GM21576 (cell line): ENCODE data around the gene NPC1.
A peak's percentile ranks its signal among the peaks of the same experiment; 100 is the strongest.
"Not testable (repeated sequence)": the region's sequence is repeated elsewhere in the genome, so short reads cannot be mapped to it uniquely, and the experiment has no call there.

ENCODE experiments used
- ATAC-seq: cut with Tn5 transposase; IDR thresholded peaks from one replicate; pipeline ENCODE4 v1.9.1; 2021; ENCODE audit warnings: mild to moderate bottlenecking, moderate library complexity; ENCODE audit not compliant: unreplicated experiment

Gene NPC1

DNA sequence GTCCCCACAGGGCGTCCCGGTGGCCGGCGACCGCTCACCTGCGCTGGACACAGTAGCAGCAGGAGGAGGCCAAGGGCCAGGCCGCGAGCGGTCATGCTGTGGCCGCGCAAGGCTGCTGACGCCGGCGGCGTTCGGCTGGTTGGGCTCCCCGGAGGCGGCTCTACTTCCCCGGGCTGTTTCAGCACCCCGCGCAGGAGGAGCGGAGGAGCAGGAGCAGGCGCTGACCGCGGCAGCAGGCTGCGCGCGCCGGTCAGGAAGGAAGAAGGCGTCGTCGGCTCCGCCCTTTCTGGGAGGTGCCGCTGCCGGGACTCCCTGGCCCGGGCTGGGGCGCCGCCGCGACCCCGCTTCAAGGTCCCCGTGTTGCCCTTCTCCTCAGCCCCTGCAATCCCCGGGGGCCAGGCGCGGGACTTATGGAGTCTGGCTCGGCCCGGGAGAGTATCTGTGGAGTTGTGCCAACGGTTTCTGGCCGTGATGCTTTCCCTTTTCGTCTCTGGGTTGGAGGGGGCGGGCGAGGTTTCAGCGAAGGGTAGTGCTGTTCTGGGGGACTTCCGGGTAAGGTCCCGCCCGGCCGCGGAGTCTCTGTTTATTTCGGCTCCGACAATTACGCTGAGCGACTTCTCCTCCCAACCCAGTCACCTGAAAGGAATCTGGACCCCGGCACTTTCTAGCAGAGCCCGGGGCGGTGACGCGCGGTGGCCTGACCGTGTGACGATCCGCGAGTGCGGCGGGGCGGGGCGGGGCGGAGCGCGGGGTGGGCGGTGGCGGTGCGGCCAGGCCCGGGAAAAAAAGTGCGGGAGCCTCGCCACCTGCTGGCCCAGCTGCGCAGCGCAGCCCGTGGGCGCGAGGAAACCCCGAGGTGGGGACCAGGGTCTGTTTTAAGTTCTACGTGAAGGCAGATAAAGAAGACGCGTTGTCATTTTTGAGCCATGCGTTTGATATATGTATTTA is at the start of gene NPC1:
Gene NPC1, minus strand, starts transcription at position 258 of the 948 bp plus-strand sequence. Its CDS starts 163 bp downstream, at position 95.
- ATAC-seq, result peak; percentile 93

DNA sequence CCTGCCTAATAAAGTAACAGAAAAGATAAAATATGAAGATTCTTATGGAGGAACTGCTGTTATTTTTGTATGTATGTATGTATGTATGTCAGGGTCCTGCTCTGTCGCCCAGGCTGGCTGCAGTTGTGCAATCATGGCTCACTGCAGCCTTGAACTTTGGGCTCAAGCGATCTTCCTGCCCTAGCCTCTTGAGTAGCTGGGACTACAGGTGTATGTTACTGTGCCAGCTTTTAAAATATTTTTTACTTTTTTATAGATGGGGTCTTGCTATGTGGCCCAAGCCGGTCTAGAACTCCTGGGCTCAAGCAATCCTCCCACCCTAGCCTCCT is 49.7 kb upstream of the NPC1 start:
- ATAC-seq, result no peak

DNA sequence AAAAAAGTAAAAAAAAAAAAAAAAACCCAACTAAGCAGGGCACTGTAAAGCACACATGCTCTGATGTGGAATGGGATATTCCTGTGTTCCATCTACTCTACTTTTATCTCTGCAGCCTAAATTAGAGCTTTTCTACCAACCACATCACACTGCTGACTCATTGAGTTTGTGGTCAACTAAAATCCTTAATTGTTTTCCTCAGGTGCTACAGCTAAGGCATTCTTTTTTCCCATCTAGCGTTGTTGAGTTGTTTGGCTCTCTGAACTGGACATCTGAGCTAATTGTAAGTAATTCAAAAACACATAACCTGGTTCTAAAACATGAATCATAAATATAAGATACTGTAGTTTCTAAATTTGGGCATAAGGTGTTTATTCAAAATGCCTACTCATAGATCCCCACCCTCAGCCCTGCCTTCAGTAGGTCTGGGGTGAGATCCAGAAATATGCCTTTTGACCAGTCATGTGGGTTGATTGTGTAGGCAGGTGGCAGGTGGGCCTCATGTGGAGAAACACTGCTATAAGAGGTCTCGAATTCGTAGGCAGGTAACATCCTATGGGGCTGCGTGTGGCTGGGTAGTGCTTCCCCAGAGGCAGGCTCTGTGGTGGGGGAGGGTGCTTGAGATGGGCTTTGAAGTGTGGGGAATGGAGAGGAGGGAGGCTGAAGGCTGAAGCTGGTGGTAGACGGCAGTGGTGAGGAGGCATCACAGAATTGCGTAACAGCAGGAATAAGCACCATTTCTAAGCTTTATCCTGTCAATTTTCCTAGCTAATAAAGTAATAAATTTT is 49.2 kb upstream of the NPC1 start:
- ATAC-seq, result no peak

DNA sequence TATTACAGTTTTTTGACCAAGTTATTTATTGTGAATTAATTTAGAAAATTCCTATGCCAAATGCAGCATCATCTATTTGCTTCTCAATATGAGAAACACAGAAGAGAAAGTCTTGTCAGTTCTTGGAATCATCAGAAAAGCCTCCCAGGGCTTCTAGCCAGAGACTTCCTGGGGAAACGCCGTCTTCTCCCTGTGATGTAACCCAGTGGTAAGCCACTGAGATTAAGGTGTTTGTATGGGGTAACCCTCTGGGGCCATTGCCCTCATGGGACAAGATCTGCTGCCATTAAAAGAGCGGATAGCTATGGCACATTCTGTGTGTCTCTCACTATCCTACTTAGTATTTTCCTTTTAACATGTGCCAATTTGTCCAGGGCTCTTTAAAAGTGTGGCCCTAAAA is 48.4 kb upstream of the NPC1 start:
- ATAC-seq, result no peak

DNA sequence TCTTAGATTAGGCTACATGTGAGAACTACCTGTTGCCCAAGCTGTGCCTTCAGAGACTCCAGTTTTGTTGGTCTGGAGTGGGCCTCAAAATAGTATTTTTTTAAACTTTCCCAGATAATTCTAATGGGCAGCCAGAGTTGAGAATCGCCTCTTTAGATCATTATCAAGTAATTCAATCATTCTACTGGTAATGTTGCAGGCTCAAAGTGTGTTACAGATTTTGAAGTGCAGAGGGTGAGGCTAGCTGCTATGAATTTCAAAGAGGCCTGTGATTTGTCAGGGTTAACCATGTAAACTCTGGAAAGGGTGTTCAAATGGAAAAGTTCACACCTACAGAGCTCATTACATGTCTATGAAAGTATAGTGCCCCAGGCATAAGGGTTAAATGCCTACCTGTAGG is 46.3 kb upstream of the NPC1 start:
- ATAC-seq, result no peak

DNA sequence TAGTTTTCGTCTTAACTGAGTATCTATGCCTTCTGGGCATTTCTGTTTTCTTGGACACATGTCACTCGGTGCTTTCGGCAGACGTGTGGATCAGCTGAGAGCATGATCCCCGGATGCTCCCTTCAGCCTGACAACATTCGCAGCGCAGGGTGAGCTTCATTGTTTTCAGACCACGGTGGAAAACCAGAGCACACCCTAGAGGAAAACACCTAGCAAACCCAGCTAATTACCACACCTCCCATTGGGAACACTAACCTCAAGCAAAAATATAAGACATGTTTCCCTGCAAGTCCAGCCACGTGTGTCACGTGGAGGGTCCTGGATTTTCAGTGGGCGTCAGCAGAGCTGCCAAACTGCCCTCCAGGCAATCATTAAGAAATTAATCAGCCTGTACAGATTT is 45.4 kb upstream of the NPC1 start:
- no peak for ATAC-seq

DNA sequence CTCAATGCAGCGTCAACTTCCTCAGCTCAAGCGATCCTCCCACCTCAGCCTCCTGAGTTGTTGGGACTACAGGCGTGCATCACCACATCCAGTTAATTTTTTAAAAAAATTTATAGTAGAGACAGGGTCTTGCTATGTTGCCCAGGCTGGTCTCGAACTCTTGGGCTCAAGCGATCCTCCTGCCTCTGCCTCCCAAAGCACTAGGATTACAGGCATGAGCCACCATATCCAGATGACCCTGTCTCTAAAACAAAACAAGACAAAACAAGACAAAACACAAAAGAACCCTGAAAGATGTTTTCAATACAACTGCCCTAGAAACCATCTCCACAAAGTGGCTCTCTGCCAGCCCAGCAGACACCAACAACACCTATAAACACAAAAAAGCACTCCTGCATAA is 45.0 kb upstream of the NPC1 start:
- ATAC-seq, result no peak

DNA sequence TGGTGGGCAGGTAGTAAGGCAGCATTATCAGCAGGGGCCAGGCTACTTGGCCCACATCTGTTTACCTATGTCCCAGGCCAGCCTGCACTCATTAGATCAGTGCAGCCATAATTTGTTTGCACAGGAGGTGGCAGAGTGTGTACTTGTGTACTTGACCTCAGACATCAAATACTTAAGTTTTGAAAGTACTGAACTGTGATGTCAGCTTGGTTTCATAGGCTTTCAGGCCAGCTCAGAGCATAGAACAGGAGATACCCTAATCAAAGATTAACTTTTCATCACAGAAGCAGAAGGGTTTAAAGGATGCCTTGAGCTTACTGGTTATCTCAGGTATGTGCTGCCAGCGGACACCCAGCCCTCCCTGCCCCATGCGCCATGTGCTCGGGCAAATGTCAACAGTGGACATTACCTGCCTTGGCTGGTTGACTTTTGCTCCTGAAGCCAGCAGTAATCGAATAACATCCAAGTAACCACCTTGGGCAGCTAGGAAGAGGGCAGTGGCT is 43.2 kb upstream of the NPC1 start:
- peak; percentile 58 for ATAC-seq

DNA sequence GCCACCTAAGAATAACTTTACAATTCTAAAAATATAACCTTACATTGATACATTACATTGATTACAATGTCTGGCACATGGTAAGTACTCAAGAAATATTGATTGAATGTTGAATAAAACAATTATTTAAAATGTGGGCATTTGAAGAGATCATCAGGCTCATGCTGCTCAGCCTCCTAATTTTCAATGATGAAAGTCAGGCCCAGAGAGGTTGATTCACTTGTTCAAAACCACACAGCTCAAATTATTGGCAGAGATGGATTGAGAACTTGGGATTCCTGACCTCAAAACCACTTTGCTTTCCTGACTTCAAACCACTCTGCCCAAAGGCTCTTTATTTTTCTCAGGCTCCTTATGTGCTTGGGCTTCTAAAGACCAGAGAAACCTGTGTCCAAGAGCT is 41.7 kb upstream of the NPC1 start:
- no peak for ATAC-seq

DNA sequence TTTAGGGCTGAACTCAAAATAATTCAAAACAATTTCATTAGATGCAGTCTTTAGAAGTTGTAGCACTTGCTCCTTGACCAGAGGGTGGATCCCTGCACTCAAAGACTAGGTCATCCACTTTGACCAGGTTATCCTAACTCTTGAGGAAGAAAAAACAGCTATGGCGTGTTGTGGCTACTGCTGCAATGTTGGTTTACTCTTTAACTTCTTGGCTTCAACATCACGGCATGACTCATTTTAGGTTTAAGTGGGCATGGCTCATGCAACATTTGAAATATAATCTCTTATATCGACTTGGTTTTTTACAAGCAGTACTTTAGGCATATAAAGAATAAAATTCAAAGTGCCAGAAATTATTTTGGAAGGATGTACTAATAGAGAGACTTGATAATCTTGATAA is 41.0 kb upstream of the NPC1 start:
- no peak for ATAC-seq

DNA sequence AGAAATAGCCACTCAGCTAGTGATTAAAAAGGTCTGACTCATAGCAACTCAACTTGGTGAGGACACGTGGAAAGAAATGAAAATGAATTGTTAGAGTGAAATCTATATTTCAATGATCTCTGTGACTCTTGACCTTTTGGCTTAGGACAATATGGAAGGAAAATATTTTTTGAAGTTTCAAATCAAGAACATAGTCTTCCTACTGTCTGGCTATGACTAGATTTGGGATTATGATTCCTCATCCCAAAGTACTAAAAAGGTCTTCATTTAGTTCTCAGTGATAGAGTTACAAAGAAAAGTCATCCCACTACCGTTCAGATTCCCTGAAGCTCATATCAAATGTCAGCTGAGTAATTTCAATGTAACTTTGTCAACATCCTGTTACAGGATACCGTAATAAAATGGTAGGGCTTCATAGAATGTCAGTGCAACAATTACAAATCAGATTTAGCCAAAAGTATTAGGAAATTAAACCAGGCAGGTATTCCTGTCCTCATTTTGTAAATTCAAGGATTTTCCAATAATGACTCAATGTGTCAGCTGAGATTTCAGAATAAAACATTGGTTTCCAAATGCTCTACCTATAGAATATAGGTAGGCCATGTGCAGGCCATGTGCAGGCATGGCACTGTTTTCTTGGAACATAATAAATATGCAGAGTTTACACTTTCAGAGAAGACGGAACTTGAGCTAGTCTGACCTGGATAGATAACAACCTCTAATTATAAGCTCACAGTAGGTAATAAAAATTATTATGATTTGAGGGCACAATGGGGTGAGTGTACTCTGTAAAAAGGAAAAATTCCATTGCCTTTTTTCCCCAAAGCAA is 40.4 kb upstream of the NPC1 start:
- no peak for ATAC-seq

DNA sequence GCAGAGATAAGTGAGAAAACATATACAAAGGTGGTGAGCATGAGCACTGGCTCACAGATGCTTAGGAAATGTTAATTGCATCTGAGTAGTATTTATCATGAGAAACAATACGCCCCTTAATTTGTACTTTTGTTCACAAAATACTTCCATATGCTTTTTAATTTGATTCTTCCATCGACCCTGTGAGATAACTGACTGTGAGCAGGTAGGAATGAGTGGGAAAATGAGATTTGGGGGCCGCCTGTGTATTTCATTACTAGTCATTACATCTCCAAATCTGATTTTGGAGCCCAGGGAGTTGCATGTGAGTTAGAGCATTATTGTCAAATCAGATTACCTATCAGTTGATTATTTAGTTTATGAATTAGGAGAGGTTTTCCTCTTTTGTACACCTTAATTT is 36.7 kb upstream of the NPC1 start:
- no peak for ATAC-seq

DNA sequence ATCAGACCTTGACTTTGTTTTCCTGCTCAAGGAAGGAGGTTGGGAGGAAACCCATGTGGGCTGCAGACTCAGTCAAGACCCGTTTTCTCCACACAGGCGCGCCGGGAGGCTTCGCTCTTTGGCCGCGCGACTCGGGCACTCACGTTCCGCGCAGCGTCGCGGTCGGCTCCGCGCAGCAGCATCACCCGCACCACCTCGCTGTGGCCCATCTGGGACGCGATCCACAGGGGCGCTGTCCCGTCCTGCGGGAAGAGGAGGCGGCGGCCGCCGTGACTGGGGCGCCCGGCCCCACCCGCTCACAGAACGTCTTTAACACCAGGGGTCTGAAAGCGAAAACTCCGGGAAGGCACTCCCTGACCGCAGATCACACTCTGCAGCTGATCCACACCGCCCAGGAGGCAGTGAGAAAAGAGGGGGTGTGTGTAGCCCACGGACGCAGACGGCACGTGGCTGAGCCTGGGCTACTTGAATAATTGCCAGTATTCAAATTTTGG is 33.1 kb upstream of the NPC1 start:
- ATAC-seq, result peak; percentile 15

DNA sequence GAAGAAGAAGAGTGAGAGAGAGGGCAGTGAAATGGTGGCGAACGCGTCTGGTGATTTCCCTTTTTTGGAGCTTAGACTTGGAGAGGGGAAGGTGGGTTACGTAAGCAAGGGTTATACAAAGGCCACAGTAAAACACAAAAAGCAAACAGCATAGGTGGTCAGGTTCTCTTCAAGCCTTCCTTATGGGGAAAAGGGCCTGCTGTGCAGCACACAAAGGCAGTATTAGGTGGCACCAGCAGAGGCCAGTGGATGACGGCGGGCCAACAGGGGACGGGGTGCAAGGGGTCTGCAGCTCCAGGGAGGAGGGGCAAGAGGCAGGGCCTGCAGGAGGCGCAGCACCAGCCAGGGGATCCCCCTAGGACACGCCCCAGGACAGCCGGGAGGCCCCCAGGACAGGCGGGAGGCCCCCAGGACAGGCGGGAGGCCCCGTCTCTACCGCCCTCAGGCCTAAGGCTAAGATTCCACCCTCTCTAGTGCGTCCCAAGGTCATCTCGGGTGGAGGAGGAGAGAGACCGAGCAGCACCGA is 32.6 kb upstream of the NPC1 start:
- peak; percentile 37 for ATAC-seq

DNA sequence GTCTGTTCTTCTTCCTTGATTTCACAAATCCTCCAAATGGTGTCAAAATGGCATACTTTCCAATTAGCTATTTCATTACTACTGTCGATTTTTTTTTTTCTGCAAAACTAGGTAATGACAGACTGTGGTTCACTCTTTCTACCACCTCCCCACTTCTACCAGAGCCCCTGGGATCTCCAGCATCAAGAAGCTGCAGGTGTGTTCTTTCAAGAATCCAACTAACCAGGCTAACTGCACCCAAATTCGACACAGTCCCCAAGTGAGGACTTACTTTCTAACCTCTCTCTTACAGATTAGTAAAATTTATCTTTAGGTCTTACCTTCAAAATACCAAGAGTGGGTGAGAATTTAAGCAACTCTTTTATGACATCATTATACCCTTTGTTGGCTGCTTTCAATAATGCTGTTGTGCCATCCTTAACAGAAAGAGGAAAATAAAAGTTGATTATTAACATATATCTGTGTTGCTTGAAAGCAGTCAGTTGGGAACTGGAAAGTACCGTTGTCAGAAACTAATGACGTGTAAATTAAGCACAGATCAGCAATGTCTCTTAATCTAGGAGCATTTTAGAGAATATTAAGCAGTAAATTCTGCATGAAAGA is 31.2 kb upstream of the NPC1 start:
- no peak for ATAC-seq

DNA sequence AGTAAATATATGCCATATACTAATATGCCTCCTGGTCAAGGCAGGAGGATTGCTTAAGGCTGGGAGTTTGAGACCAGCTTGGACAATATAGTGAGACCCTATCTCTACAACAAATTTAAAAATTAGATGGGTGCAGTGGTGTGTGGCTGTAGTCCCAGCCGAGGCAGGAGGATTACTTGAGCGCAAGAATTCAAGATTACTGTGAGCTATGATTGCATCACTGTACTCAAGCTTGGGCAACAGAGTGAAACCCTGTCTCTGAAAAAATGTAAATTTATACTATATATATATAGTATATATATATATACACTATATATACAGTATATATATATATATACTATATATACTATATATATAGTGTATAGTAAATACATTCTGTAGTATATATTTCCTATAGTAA is 30.0 kb upstream of the NPC1 start:
- ATAC-seq, result no peak

DNA sequence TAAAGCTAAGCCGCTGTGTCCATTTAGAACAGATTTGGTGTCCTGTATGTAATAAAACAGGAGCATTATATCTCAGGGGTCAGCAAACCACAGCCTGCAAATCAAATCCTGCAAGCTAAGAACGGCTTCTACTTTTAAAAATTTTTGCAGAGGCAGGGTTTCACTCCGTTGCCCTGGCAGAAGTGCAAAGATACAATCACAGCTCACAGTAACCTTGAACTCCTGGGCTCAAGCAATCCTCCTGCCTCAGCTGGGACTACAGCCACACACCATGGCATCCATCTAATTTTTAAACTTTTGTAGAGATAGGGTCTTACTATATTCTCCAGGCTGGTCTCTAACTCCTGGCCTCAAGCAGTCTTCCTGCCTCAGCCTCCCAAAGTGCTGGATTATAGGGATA is 28.6 kb upstream of the NPC1 start:
- no peak for ATAC-seq

DNA sequence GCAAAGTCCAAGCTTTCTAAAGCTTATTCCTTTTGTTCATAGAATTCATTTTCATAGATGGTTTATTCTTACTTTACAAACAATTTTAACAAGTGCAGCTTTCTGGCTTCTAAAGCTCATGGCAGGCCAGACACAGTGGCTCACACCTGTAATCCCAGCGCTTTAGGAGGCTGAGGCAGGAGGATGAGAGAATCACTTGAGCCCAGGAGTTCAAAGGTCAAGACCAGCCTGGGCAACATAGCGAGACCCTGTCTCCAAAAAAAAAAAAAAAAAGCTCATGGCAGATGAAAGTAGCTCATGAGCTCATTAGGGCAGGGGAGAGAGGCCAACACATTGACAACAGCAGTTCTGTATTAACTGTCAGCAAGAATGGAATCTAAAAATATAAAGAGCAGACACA is 28.1 kb upstream of the NPC1 start:
- ATAC-seq, result no peak

DNA sequence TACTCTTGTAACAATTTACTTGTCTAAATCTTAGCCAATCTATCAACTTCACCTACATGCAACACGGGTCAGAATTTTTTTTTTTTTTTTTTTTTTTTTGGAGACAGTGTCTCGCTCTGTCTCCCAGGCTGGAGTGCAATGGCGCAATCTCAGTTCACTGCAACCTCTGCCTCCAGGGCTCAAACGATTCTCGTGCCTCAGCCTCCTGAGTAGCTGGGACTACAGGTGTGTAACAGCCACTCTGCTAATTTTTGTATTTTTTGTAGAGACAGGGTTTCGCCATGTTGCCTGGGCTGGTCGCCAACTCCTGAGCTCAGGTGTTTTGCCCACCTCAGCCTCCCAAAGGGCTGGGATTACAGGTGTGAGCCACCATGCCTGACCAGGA is 26.8 kb upstream of the NPC1 start:
- ATAC-seq, result not testable (repeated sequence)

DNA sequence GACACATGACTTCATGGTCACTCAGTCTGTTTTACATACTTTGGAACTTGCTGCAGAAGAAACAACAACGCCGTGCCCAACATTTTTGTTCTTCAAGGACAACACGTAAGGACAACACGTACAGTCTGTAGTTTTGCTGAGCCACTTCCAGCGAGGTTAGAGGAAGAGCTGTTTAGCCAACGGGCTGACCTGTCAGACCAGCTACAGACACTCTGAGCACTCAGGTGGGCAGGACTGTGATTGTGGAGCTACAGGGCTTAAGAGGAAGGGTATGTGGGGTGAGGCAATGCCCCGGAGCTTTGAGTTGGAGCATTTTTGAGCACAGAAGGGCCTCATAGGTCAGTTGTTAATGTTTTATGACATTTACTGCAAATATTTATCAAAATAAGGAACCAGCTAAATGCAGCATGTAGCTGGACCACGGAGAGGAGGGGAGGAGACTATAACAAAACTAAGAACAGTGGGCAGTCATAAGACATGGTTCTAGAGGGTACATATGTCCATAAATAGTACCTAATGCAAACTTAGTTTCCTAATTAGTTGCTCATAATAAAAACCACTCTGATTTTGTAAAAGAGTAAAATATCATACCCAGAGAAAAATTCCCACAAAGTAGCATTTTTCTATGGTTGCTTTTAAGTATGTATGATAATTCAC is 26.3 kb upstream of the NPC1 start:
- no peak for ATAC-seq
